CD14-positive monocyte (primary cell): ENCODE data around the gene FHIT. TPM values are rescaled to one million over a fixed set of nuclear protein-coding genes. Genes with fewer than 3 reads are reported as not detected.

Source experiments
- DNase-seq, 3 donors: peaks; one replicate each; pipeline ENCODE4 v3.0.0-alpha.2; 2011 to 2022
- H2AFZ ChIP-seq: 2 replicates; pipeline ENCODE4 v1.6.0; 2012; ENCODE audit warnings: mild to moderate bottlenecking, low read depth, low read length, inconsistent platforms; ENCODE audit not compliant: insufficient read depth, poor library complexity, severe bottlenecking
- H3K27ac ChIP-seq, 2 donors: 1 replicate in 1 of 2; 2 replicates in 1 of 2; pipeline ENCODE4 v1.5.1; 2012 to 2013; ENCODE audit warnings: low read length in 2 of 2, control low read depth in 1 of 2, inconsistent platforms in 1 of 2, low read depth in 1 of 2, mild to moderate bottlenecking in 1 of 2
- H3K27me3 ChIP-seq, 2 donors: one replicate each; pipeline versions ENCODE4 v1.6.0 to v1.6.1; 2011 to 2013; ENCODE audit warnings: low read length in 2 of 2; ENCODE audit not compliant: control insufficient read depth in 2 of 2, insufficient read depth in 2 of 2
- H3K36me3 ChIP-seq, 2 donors: replicated peaks in 1 of 2; 1 replicate in 1 of 2; 2 replicates in 1 of 2; pipeline versions ENCODE4 v1.5.1 to v1.6.1; 2012 to 2013; ENCODE audit warnings: low read length in 2 of 2, control low read depth in 1 of 2, inconsistent platforms in 1 of 2, mild to moderate bottlenecking in 1 of 2; ENCODE audit not compliant: insufficient read depth in 2 of 2, control insufficient read depth in 1 of 2
- H3K4me1 ChIP-seq, 2 donors: 1 replicate in 1 of 2; 2 replicates in 1 of 2; pipeline versions ENCODE4 v1.5.1 to v1.6.1; 2012 to 2013; ENCODE audit warnings: low read length in 2 of 2, control low read depth in 1 of 2, inconsistent platforms in 1 of 2, mild to moderate bottlenecking in 1 of 2, moderate library complexity in 1 of 2; ENCODE audit not compliant: insufficient read depth in 2 of 2, control insufficient read depth in 1 of 2
- H3K4me2 ChIP-seq: replicated peaks from 2 replicates; pipeline ENCODE3; 2012; ENCODE audit warnings: low read length, moderate library complexity, mild to moderate bottlenecking; ENCODE audit not compliant: poor library complexity, severe bottlenecking; ENCODE audit errors: extremely low read depth
- H3K4me3 ChIP-seq, 3 experiments: fragments of 200-600 bp in 1 of 3; sonication (generic) in 1 of 3; replicated peaks in 1 of 3; 1 replicate in 2 of 3; 2 replicates in 1 of 3; pipeline ENCODE4 v1.5.1; 2011 to 2013; ENCODE audit warnings: low read length in 3 of 3, mild to moderate bottlenecking in 3 of 3, control low read depth in 2 of 3, low read depth in 2 of 3, inconsistent platforms in 1 of 3, moderate library complexity in 1 of 3
- H3K79me2 ChIP-seq: 2 replicates; pipeline ENCODE4 v1.6.0; 2012; ENCODE audit warnings: mild to moderate bottlenecking, control low read depth, inconsistent platforms, low read length, moderate library complexity; ENCODE audit not compliant: insufficient read depth
- H3K9ac ChIP-seq: 2 replicates; pipeline ENCODE4 v1.6.0; 2017; ENCODE audit warnings: low read length, mild to moderate bottlenecking; ENCODE audit not compliant: insufficient read depth, poor library complexity, severe bottlenecking
- H3K9me3 ChIP-seq, 2 donors: replicated peaks in 1 of 2; 1 replicate in 1 of 2; 2 replicates in 1 of 2; pipeline versions ENCODE4 v1.5.1 to v1.6.1; 2012 to 2013; ENCODE audit warnings: low read length in 2 of 2, control low read depth in 1 of 2; ENCODE audit not compliant: control insufficient read depth in 1 of 2, insufficient read depth in 1 of 2
- H4K20me1 ChIP-seq: 2 replicates; pipeline ENCODE4 v1.6.0; 2012; ENCODE audit warnings: mild to moderate bottlenecking, low read length, control low read depth, moderate library complexity; ENCODE audit not compliant: insufficient read depth
- H3K27ac Mint-ChIP-seq, 7 donors: one replicate each; pipeline ENCODE4 v1.8.0; 2020; ENCODE audit warnings: mild to moderate bottlenecking in 7 of 7, mixed read lengths in 7 of 7, moderate library complexity in 6 of 7, inconsistent platforms in 2 of 7
- H3K27me3 Mint-ChIP-seq, 3 donors: one replicate each; pipeline ENCODE4 v1.8.0; 2021 to 2022; ENCODE audit warnings: low read depth in 3 of 3, mild to moderate bottlenecking in 3 of 3, mixed read lengths in 3 of 3, moderate library complexity in 3 of 3, inconsistent platforms in 1 of 3
- H3K36me3 Mint-ChIP-seq, 2 donors: one replicate each; pipeline ENCODE4 v1.8.0; 2020; ENCODE audit warnings: mixed read lengths in 2 of 2, inconsistent platforms in 1 of 2, mild to moderate bottlenecking in 1 of 2
- H3K4me1 Mint-ChIP-seq: one replicate; pipeline ENCODE4 v1.8.0; 2020; ENCODE audit warnings: mild to moderate bottlenecking, mixed read lengths
- H3K4me3 Mint-ChIP-seq, 2 donors: one replicate each; pipeline ENCODE4 v1.8.0; 2020; ENCODE audit warnings: mild to moderate bottlenecking in 2 of 2, mixed read lengths in 2 of 2, moderate library complexity in 1 of 2
- H3K9me3 Mint-ChIP-seq, 7 donors: one replicate each; pipeline ENCODE4 v1.8.0; 2020 to 2022; ENCODE audit warnings: mixed read lengths in 7 of 7, mild to moderate bottlenecking in 6 of 7, moderate library complexity in 6 of 7, inconsistent platforms in 2 of 7
- CTCF ChIP-seq: fragments of 200-600 bp; IDR thresholded peaks from one replicate; pipeline ENCODE4 v1.8.0; 2022; ENCODE audit warnings: antibody characterized with exemption, mild to moderate bottlenecking
- WGBS: methylation state at CpG from one replicate; pipeline ENCODE4 v1.1.5; 2013; ENCODE audit warnings: missing lambda C conversion rate; ENCODE audit not compliant: insufficient coverage; 5-methylcytosine and 5-hydroxymethylcytosine counted together
- intact Hi-C, 2 donors: fragments of 100-400 bp; cut with micrococcal nuclease; formaldehyde crosslinking; loops; one replicate each; pipeline versions ENCODE4 v1.15.0 to v1.15.1; 2023
- polyA plus RNA-seq, 3 donors: library from polyadenylated mRNA; depleted of rRNA in 1 of 3; unstranded in 2 of 3; stranded (reverse) in 1 of 3; fragments of 300-500 nt in 2 of 3; fragments of >200 nt in 1 of 3; fragmentation: Illumina TruSeq in 2 of 3; gene quantifications; 1 replicate in 2 of 3; 2 replicates in 1 of 3; pipeline ENCODE4 v1.2.3, GENCODE V29; 2012 to 2021

The FHIT gene
- polyA plus RNA-seq, 3 donors: 1.7 to 3.4 (median 3.2) TPM

DNA sequence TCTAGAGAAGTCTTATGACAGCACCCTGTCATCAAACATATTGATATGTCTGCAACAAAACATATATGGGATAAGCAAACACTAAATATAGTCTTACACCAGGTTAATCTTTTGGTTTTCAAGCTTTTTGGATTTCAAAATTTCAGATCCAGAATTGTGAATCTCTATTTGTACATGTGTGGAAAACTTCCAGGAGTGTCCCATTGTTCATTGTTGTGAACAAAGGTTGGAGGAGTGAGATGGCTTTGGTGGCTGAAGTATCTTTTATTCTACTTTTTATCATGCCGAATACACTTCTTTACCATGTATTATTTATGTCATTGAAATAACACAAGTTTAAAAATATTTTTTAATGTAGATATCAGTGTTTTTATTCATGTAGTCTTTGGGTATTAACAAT lies 5.9 kb upstream of the FHIT start:
- H3K36me3 ChIP-seq: no peaks in the 10 kb centered on the region
- no peak overlapping the region for H3K4me3 ChIP-seq
- H3K4me2 ChIP-seq: no peak overlapping the region
- no CpG with 5 or more reads among the region's 1 CpG for whole genome bisulfite sequencing
- no peak overlapping the region for H3K9ac ChIP-seq
- Mint-ChIP-seq H3K27ac (no peak overlapping the region), H3K9me3 (peaks cover 6 to 16% (median 7%) of the 10 kb centered on the region in 7 donors), H3K4me1 (peaks cover under 1% of the 10 kb centered on the region), H3K27me3 (peaks cover 1 to 3% (median 2%) of the 10 kb centered on the region in 3 donors), H3K4me3 (no peak overlapping the region), H3K36me3 (no peaks in the 10 kb centered on the region)
- H3K9me3 ChIP-seq: no peaks in the 10 kb centered on the region
- no peak overlapping the region for H2AFZ ChIP-seq
- no peak overlapping the region for H3K27ac ChIP-seq
- intact Hi-C loops: no loop called here
- H3K79me2 ChIP-seq: no peaks in the 10 kb centered on the region
- no peak for TF ChIP-seq CTCF
- peaks cover under 1% of the 10 kb centered on the region in 2 donors for H3K4me1 ChIP-seq
- H3K27me3 ChIP-seq: no peaks in the 10 kb centered on the region
- DNase-seq: no peak
- no peaks in the 10 kb centered on the region for H4K20me1 ChIP-seq

GRCh38 chr3:61253756-61254155 lies 2.5 kb upstream of the FHIT start:
- H3K27me3 ChIP-seq: no peaks in the 10 kb centered on the region
- 100% methylated on average over 1 of the region's 3 CpGs for WGBS
- DNase-seq: no peak
- no peak overlapping the region for H3K4me2 ChIP-seq
- no peaks in the 10 kb centered on the region for H3K79me2 ChIP-seq
- no peaks in the 10 kb centered on the region for H4K20me1 ChIP-seq
- no peak overlapping the region for H2AFZ ChIP-seq
- Mint-ChIP-seq H3K9me3 (peaks cover 0 to 1% (median 0%) of the 10 kb centered on the region in 7 donors), H3K4me1 (peaks cover 16% of the 10 kb centered on the region), H3K27me3 (peaks cover 1 to 3% (median 2%) of the 10 kb centered on the region in 3 donors), H3K27ac (no peak overlapping the region), H3K36me3 (no peaks in the 10 kb centered on the region), H3K4me3 (no peak overlapping the region)
- intact Hi-C loops: no loop called here
- peaks cover 16 to 20% of the 10 kb centered on the region in 2 donors for H3K4me1 ChIP-seq
- H3K36me3 ChIP-seq: no peaks in the 10 kb centered on the region
- H3K9me3 ChIP-seq: no peaks in the 10 kb centered on the region
- no peak overlapping the region for H3K4me3 ChIP-seq
- no peak overlapping the region for H3K9ac ChIP-seq
- no peak overlapping the region for H3K27ac ChIP-seq
- TF ChIP-seq CTCF: no peak
